OCI-LY1 (cell line): ENCODE measurements around the gene EGFL6.

Experiments
- H2AFZ ChIP-seq: fragments of 200-600 bp; sonication (generic), shearing (Covaris generic); 2 replicates; pipeline ENCODE4 v1.6.0; 2014; ENCODE audit warnings: antibody characterized with exemption, mild to moderate bottlenecking, low read length
- H3F3A ChIP-seq: fragments of 200-600 bp; sonication (generic), shearing (Covaris generic); 2 replicates; pipeline ENCODE4 v1.6.0; 2014; ENCODE audit warnings: mild to moderate bottlenecking, antibody characterized with exemption, low read length, moderate library complexity; ENCODE audit not compliant: insufficient read depth
- H3K27ac ChIP-seq: fragments of 200-600 bp; sonication (generic); 2 replicates; pipeline ENCODE4 v1.5.1; 2014; ENCODE audit warnings: low read length, mixed run types, mild to moderate bottlenecking, low read depth; ENCODE audit not compliant: poor library complexity, severe bottlenecking
- H3K27me3 ChIP-seq: fragments of 200-600 bp; sonication (generic); 2 replicates; pipeline ENCODE4 v1.6.0; 2014; ENCODE audit warnings: antibody characterized with exemption, mild to moderate bottlenecking, low read length, moderate library complexity; ENCODE audit not compliant: insufficient read depth
- H3K36me3 ChIP-seq: fragments of 200-600 bp; sonication (generic); 2 replicates; pipeline ENCODE4 v1.6.1; 2014; ENCODE audit warnings: mild to moderate bottlenecking, antibody characterized with exemption, low read length, moderate library complexity, mixed read lengths; ENCODE audit not compliant: insufficient read depth
- H3K4me1 ChIP-seq: fragments of 200-600 bp; sonication (generic); 2 replicates; pipeline ENCODE4 v1.5.1; 2014; ENCODE audit warnings: mild to moderate bottlenecking, low read length, moderate library complexity; ENCODE audit not compliant: insufficient read depth, severe bottlenecking
- H3K4me2 ChIP-seq: fragments of 200-600 bp; sonication (generic), shearing (Covaris generic); 2 replicates; pipeline ENCODE4 v1.6.1; 2014; ENCODE audit warnings: low read length
- H3K4me3 ChIP-seq: fragments of 200-600 bp; sonication (generic); 2 replicates; pipeline ENCODE4 v1.5.1; 2014; ENCODE audit warnings: low read length, low read depth, mild to moderate bottlenecking, mixed read lengths; ENCODE audit not compliant: poor library complexity, severe bottlenecking
- H3K79me2 ChIP-seq: fragments of 200-600 bp; shearing (Covaris generic); 2 replicates; pipeline ENCODE4 v1.6.1; 2016; ENCODE audit warnings: mixed run types, low read length, mixed read lengths; ENCODE audit not compliant: insufficient read depth
- H3K9ac ChIP-seq: fragments of 200-600 bp; sonication (generic), shearing (Covaris generic); 2 replicates; pipeline ENCODE4 v1.6.1; 2014; ENCODE audit warnings: mild to moderate bottlenecking, low read length, mixed read lengths
- H3K9me2 ChIP-seq: fragments of 200-600 bp; sonication (generic), shearing (Covaris generic); 2 replicates; pipeline ENCODE4 v1.6.1; 2014; ENCODE audit warnings: low read depth, mild to moderate bottlenecking, low read length, mixed read lengths
- H3K9me3 ChIP-seq: fragments of 200-600 bp; shearing (Covaris generic); 2 replicates; pipeline ENCODE4 v1.6.1; 2014; ENCODE audit warnings: low read length, mixed read lengths
- H4K20me1 ChIP-seq: fragments of 200-600 bp; sonication (generic), shearing (Covaris generic); 2 replicates; pipeline ENCODE4 v1.6.0; 2016; ENCODE audit warnings: mild to moderate bottlenecking, low read length; ENCODE audit not compliant: insufficient read depth
- CTCF ChIP-seq: fragments of 200-600 bp; sonication (generic), shearing (Covaris generic); IDR thresholded peaks from 2 replicates; pipeline ENCODE4 v1.5.1; 2017; ENCODE audit warnings: mild to moderate bottlenecking, antibody characterized with exemption, low read length, moderate library complexity, mixed read lengths
- EZH2 ChIP-seq: fragments of 200-600 bp; sonication (generic), shearing (Covaris generic); IDR thresholded peaks from 2 replicates; pipeline ENCODE4 v1.8.0; 2017; ENCODE audit warnings: borderline replicate concordance, mixed run types, mild to moderate bottlenecking, antibody characterized with exemption, low read length, moderate library complexity, mixed read lengths

EGFL6 gene

GRCh38 chrX:13651150-13651549, 81.7 kb downstream of the EGFL6 start:
- Histone ChIP-seq H3K79me2 (no peaks in the 10 kb centered on the region), H3K9me3 (no peaks in the 10 kb centered on the region), H3K4me1 (peaks cover 17% of the 10 kb centered on the region), H3K4me3 (no peak overlapping the region), H3K4me2 (no peak overlapping the region), H3F3A (no peaks in the 10 kb centered on the region), H3K27ac (no peak overlapping the region), H3K27me3 (no peaks in the 10 kb centered on the region), H4K20me1 (no peaks in the 10 kb centered on the region), H3K36me3 (peaks cover 4% of the 10 kb centered on the region; the same call in 1 of the 2 replicates), H3K9ac (no peak overlapping the region), H3K9me2 (no peaks in the 10 kb centered on the region), H2AFZ (no peak overlapping the region)
- no peak for TF ChIP-seq CTCF
- no peak for TF ChIP-seq EZH2

GRCh38 chrX:13652287-13652793, 82.9 kb downstream of the EGFL6 start:
- no peaks in the 10 kb centered on the region for H3K79me2 ChIP-seq
- H3K27ac ChIP-seq = peak overlapping the region; percentile 83
- H2AFZ ChIP-seq = peak overlapping the region; percentile 73; the same call in 1 of the 2 replicates

GRCh38 chrX:13652850-13653693, 83.7 kb downstream of the EGFL6 start, which contains the start of gene TCEANC:
Gene TCEANC, plus strand, starts transcription at chrX:13653141. Its CDS starts 9,368 bp downstream, at chrX:13662509.
- Histone ChIP-seq H3K36me3 (peaks cover 4% of the 10 kb centered on the region; the same call in 1 of the 2 replicates), H3K4me3 (peak within 1 kb of the TSS; percentile 64), H3K9me2 (no peaks in the 10 kb centered on the region), H3K27ac (peak within 1 kb of the TSS; percentile 83), H4K20me1 (no peaks in the 10 kb centered on the region), H3K79me2 (no peaks in the 10 kb centered on the region), H2AFZ (peak within 1 kb of the TSS; percentile 73; the same call in 1 of the 2 replicates), H3K27me3 (no peaks in the 10 kb centered on the region), H3F3A (no peaks in the 10 kb centered on the region), H3K4me1 (peaks cover 17% of the 10 kb centered on the region), H3K4me2 (peak within 1 kb of the TSS; percentile 99), H3K9ac (peak within 1 kb of the TSS; percentile 84), H3K9me3 (no peaks in the 10 kb centered on the region)
- TF ChIP-seq EZH2 = no peak
- no peak for TF ChIP-seq CTCF

More at GRCh38 chrX:13652287-13652793, 82.9 kb downstream of the EGFL6 start:
- H3K36me3 ChIP-seq = peaks cover 4% of the 10 kb centered on the region; the same call in 1 of the 2 replicates
- no peaks in the 10 kb centered on the region for H3K9me3 ChIP-seq
- peaks cover 17% of the 10 kb centered on the region for H3K4me1 ChIP-seq
- H3K4me2 ChIP-seq = peak overlapping the region; percentile 99
- TF ChIP-seq CTCF = no peak
- TF ChIP-seq EZH2 = no peak
- H3K9me2 ChIP-seq = no peaks in the 10 kb centered on the region
- no peaks in the 10 kb centered on the region for H4K20me1 ChIP-seq
- no peaks in the 10 kb centered on the region for H3K27me3 ChIP-seq
- peak overlapping the region; percentile 64 for H3K4me3 ChIP-seq
- peak overlapping the region; percentile 84 for H3K9ac ChIP-seq
- H3F3A ChIP-seq = no peaks in the 10 kb centered on the region
